H7 (cell line): ENCODE data around the gene IFNK. TPM values are rescaled to one million over a fixed set of nuclear protein-coding genes. Genes with fewer than 3 reads are reported as not detected.

ENCODE experiments used
- DNase-seq: peaks from one replicate; pipeline ENCODE4 v3.0.0; 2012
- H3K27me3 ChIP-seq: 2 replicates; pipeline ENCODE4 v1.6.0; 2011; ENCODE audit warnings: mild to moderate bottlenecking, low read length; ENCODE audit not compliant: control insufficient read depth, insufficient read depth
- H3K36me3 ChIP-seq: replicated peaks from 2 replicates; pipeline ENCODE4 v1.5.1; 2011; ENCODE audit warnings: low read length; ENCODE audit not compliant: control insufficient read depth, insufficient read depth
- H3K4me3 ChIP-seq: 2 replicates; pipeline ENCODE4 v1.5.1; 2011; ENCODE audit warnings: low read depth, mild to moderate bottlenecking, control low read depth, low read length, moderate library complexity; ENCODE audit not compliant: insufficient read depth
- total RNA-seq: library from RNA; depleted of rRNA; stranded (reverse); fragments of >200 nt; shearing (Covaris generic); gene quantifications from 2 replicates; pipeline ENCODE4 v1.2.3, GENCODE V29; 2014; rRNA removed

Gene IFNK
- total RNA-seq, result not detected in 2 replicates

- Histone ChIP-seq H3K27me3 (no peaks in the 10 kb centered on the region; the same call in 1 of the 2 replicates), H3K36me3 (no peaks in the 10 kb centered on the region), H3K4me3 (no peak within 1 kb of the TSS)
- DNase-seq, result no peak
These were observed at the start of gene IFNK for GRCh38 chr9:27524236-27524635. TSS of gene IFNK (plus strand) at chr9:27524290. CDS start at chr9:27524337, 47 bp downstream.

- no peak for DNase-seq
- H3K4me3 ChIP-seq, result no peak overlapping the region
- no peaks in the 10 kb centered on the region for H3K36me3 ChIP-seq
- H3K27me3 ChIP-seq, result no peaks in the 10 kb centered on the region
These were observed 49.8 kb upstream of the IFNK start for GRCh38 chr9:27474305-27474704.

- Histone ChIP-seq H3K36me3 (no peaks in the 10 kb centered on the region), H3K27me3 (no peaks in the 10 kb centered on the region), H3K4me3 (no peak overlapping the region)
- no peak for DNase-seq
These were observed 49.0 kb upstream of the IFNK start for GRCh38 chr9:27475057-27475595.

GRCh38 chr9:27476870-27477515 lies 47.1 kb upstream of the IFNK start:
- no peaks in the 10 kb centered on the region for H3K27me3 ChIP-seq
- no peaks in the 10 kb centered on the region for H3K36me3 ChIP-seq
- H3K4me3 ChIP-seq, result no peak overlapping the region
- DNase-seq, result no peak

- no peaks in the 10 kb centered on the region for H3K36me3 ChIP-seq
- H3K27me3 ChIP-seq, result no peaks in the 10 kb centered on the region
- H3K4me3 ChIP-seq, result no peak overlapping the region
- DNase-seq, result no peak
These were observed 45.8 kb upstream of the IFNK start for GRCh38 chr9:27478322-27478721.

- Histone ChIP-seq H3K36me3 (no peaks in the 10 kb centered on the region; the same call in 1 of the 2 replicates), H3K4me3 (no peak overlapping the region), H3K27me3 (no peaks in the 10 kb centered on the region)
- no peak for DNase-seq
These were observed 41.4 kb upstream of the IFNK start for GRCh38 chr9:27482709-27483108.

GRCh38 chr9:27483576-27483975 lies 40.5 kb upstream of the IFNK start:
- Histone ChIP-seq H3K27me3 (no peaks in the 10 kb centered on the region), H3K36me3 (no peaks in the 10 kb centered on the region; the same call in 1 of the 2 replicates), H3K4me3 (no peak overlapping the region)
- DNase-seq, result no peak

GRCh38 chr9:27485158-27485557 lies 38.9 kb upstream of the IFNK start:
- Histone ChIP-seq H3K4me3 (no peak overlapping the region), H3K36me3 (no peaks in the 10 kb centered on the region; the same call in 1 of the 2 replicates), H3K27me3 (no peaks in the 10 kb centered on the region)
- no peak for DNase-seq

GRCh38 chr9:27487128-27487640 lies 36.9 kb upstream of the IFNK start:
- DNase-seq, result no peak
- H3K4me3 ChIP-seq, result no peak overlapping the region
- H3K36me3 ChIP-seq, result no peaks in the 10 kb centered on the region; the same call in 1 of the 2 replicates
- no peaks in the 10 kb centered on the region for H3K27me3 ChIP-seq

GRCh38 chr9:27487927-27488326 lies 36.2 kb upstream of the IFNK start:
- no peaks in the 10 kb centered on the region; the same call in 1 of the 2 replicates for H3K36me3 ChIP-seq
- no peak overlapping the region for H3K4me3 ChIP-seq
- no peaks in the 10 kb centered on the region for H3K27me3 ChIP-seq
- peak; percentile 39 for DNase-seq

GRCh38 chr9:27489087-27489876 lies 34.8 kb upstream of the IFNK start:
- no peak overlapping the region for H3K4me3 ChIP-seq
- no peaks in the 10 kb centered on the region for H3K27me3 ChIP-seq
- peak; percentile 42 for DNase-seq
- no peaks in the 10 kb centered on the region for H3K36me3 ChIP-seq

- Histone ChIP-seq H3K36me3 (no peaks in the 10 kb centered on the region), H3K4me3 (no peak overlapping the region), H3K27me3 (no peaks in the 10 kb centered on the region)
- no peak for DNase-seq
These were observed 32.9 kb upstream of the IFNK start for GRCh38 chr9:27491154-27491553.

- H3K36me3 ChIP-seq, result no peaks in the 10 kb centered on the region
- H3K27me3 ChIP-seq, result no peaks in the 10 kb centered on the region
- H3K4me3 ChIP-seq, result no peak overlapping the region
- no peak for DNase-seq
These were observed 28.5 kb upstream of the IFNK start for GRCh38 chr9:27495480-27496134.

GRCh38 chr9:27496135-27496504 lies 28.0 kb upstream of the IFNK start:
- Histone ChIP-seq H3K36me3 (no peaks in the 10 kb centered on the region), H3K27me3 (no peaks in the 10 kb centered on the region), H3K4me3 (no peak overlapping the region)
- no peak for DNase-seq
